CD4-positive, alpha-beta T cell (primary cell): ENCODE results near the gene PSMD8. TPM values are rescaled to one million over a fixed set of nuclear protein-coding genes. Genes with fewer than 3 reads are reported as not detected.
"Not testable (repeated sequence)": the region's sequence is repeated elsewhere in the genome, so short reads cannot be mapped to it uniquely, and the experiment has no call there.

ENCODE experiments used
- ATAC-seq: fragments of 200-7000 bp; cut with Tn5 transposase; one replicate; pipeline ENCODE4 v1.10.0; 2022; ENCODE audit warnings: mild to moderate bottlenecking; ENCODE audit not compliant: poor library complexity
- CTCF ChIA-PET: fragments of 350-600 bp; sonication (Branson Sonifier 250); formaldehyde crosslinking; loops from one replicate; lab custom pipeline; 2021; ENCODE audit warnings: antibody characterized with exemption, inconsistent platforms; lab: Charles Lee
- POLR2A ChIA-PET: fragments of 350-600 bp; sonication (Branson Sonifier 250); formaldehyde crosslinking; loops from one replicate; lab custom pipeline; 2021; ENCODE audit warnings: antibody characterized with exemption, inconsistent platforms; lab: Charles Lee
- DNase-seq, 14 experiments: peaks; one replicate each; pipeline ENCODE4 v3.0.0-alpha.2; 2013 to 2020; ENCODE audit warnings: mixed read lengths in 2 of 14
- H3K27ac ChIP-seq, 2 donors: one replicate each; pipeline versions ENCODE4 v1.5.1 to v1.7.0; 2013; ENCODE audit warnings: low read length in 2 of 2, low read depth in 1 of 2, mild to moderate bottlenecking in 1 of 2
- H3K27me3 ChIP-seq, 2 experiments: 1 replicate in 1 of 2; 2 replicates in 1 of 2; pipeline versions ENCODE4 v1.6.1 to v1.7.0; 2013; ENCODE audit warnings: low read length in 2 of 2, control low read depth in 1 of 2, mild to moderate bottlenecking in 1 of 2, moderate library complexity in 1 of 2; ENCODE audit not compliant: insufficient read depth in 2 of 2, control insufficient read depth in 1 of 2
- H3K36me3 ChIP-seq: one replicate; pipeline ENCODE4 v1.6.1; 2013; ENCODE audit warnings: low read length, control low read depth; ENCODE audit not compliant: insufficient read depth
- H3K4me1 ChIP-seq: one replicate; pipeline ENCODE4 v1.6.1; 2013; ENCODE audit warnings: low read length, control low read depth; ENCODE audit not compliant: insufficient read depth
- H3K4me3 ChIP-seq: one replicate; pipeline ENCODE4 v1.5.1; 2013; ENCODE audit warnings: mild to moderate bottlenecking, low read length, moderate library complexity
- H3K9me3 ChIP-seq, 2 experiments: 1 replicate in 1 of 2; 2 replicates in 1 of 2; pipeline versions ENCODE4 v1.6.1 to v1.7.0; 2013; ENCODE audit warnings: low read length in 2 of 2, mild to moderate bottlenecking in 2 of 2, control low read depth in 1 of 2, moderate library complexity in 1 of 2; ENCODE audit not compliant: control insufficient read depth in 1 of 2, insufficient read depth in 1 of 2
- H3K27ac Mint-ChIP-seq: one replicate; pipeline ENCODE4 v1.8.0; 2020; ENCODE audit warnings: mixed read lengths
- H3K27me3 Mint-ChIP-seq: one replicate; pipeline ENCODE4 v1.8.0; 2021; ENCODE audit warnings: mixed read lengths
- H3K36me3 Mint-ChIP-seq: one replicate; pipeline ENCODE4 v1.8.0; 2021; ENCODE audit warnings: low read depth, mixed read lengths
- H3K4me1 Mint-ChIP-seq: one replicate; pipeline ENCODE4 v1.8.0; 2021; ENCODE audit warnings: low read depth, mixed read lengths
- H3K4me3 Mint-ChIP-seq: one replicate; pipeline ENCODE4 v1.8.0; 2020; ENCODE audit warnings: mild to moderate bottlenecking, mixed read lengths
- H3K9me3 Mint-ChIP-seq: one replicate; pipeline ENCODE4 v1.8.0; 2020; ENCODE audit warnings: mixed read lengths
- intact Hi-C, 2 experiments: fragments of 100-400 bp; cut with DNase I in 1 of 2; cut with micrococcal nuclease in 1 of 2; formaldehyde crosslinking; loops; one replicate each; pipeline versions ENCODE4 v1.15.1 to v1.9.0; 2023 to 2025; cut with DNase I, micrococcal nuclease
- total RNA-seq, 174 experiments: library from RNA in 2 of 174; stranded (reverse) in 2 of 174; gene quantifications; one replicate each; pipeline ENCODE4 v1.2.3 and lab custom pipeline; 2021 to 2026
- TF ChIP-seq, protein P1 (sequence below): fragments of 200-600 bp; IDR thresholded peaks from one replicate; pipeline ENCODE4 v1.8.0; 2022; ENCODE audit warnings: antibody characterized with exemption, mild to moderate bottlenecking

The PSMD8 gene
- total RNA-seq, 2 experiments from 2014 or later = 61.2 to 64.4 TPM

GRCh38 chr19:38336638-38337359 lies 37.6 kb upstream of the PSMD8 start:
- Mint-ChIP-seq H3K27ac (peak overlapping the region; percentile 96), H3K4me1 (peaks cover 24% of the 10 kb centered on the region), H3K9me3 (no peaks in the 10 kb centered on the region), H3K27me3 (no peaks in the 10 kb centered on the region), H3K36me3 (peaks cover 17% of the 10 kb centered on the region), H3K4me3 (peak overlapping the region; percentile 93)
- ATAC-seq (peak; percentile 61), DNase-seq (peak; percentile 91 to 99 (median 94))
- Histone ChIP-seq H3K36me3 (peaks cover 2% of the 10 kb centered on the region), H3K4me3 (peak overlapping the region; percentile 95), H3K9me3 (no peaks in the 10 kb centered on the region), H3K27me3 (no peaks in the 10 kb centered on the region), H3K4me1 (peaks cover 27% of the 10 kb centered on the region), H3K27ac (peak overlapping the region; percentile 84 to 97)
- ChIA-PET CTCF (interaction anchor here (0.9 to 1.8 kb wide), 5 partner anchors 37 to 93 kb away, joined by 3 to 21 read pairs (median 6); partner anchors contain the start of genes FAM98C, GGN and PSMD8), POLR2A (interaction anchor here (0.6 to 3.4 kb wide), 6 partner anchors 16 to 555 kb away, joined by 3 to 66 read pairs (median 4); partner anchors contain the start of genes FAM98C, PSMD8 and SPINT2)
- intact Hi-C loops = loop anchor here (1.0 to 5.0 kb wide), 4 partner anchors 20 to 430 kb away; partner anchors contain the start of genes FAM98C (in 1 of the 2), GGN (in 1 of the 2), SIPA1L3 (in 1 of the 2) and SPRED3 (in 1 of the 2)
- TF ChIP-seq, protein P1, sequence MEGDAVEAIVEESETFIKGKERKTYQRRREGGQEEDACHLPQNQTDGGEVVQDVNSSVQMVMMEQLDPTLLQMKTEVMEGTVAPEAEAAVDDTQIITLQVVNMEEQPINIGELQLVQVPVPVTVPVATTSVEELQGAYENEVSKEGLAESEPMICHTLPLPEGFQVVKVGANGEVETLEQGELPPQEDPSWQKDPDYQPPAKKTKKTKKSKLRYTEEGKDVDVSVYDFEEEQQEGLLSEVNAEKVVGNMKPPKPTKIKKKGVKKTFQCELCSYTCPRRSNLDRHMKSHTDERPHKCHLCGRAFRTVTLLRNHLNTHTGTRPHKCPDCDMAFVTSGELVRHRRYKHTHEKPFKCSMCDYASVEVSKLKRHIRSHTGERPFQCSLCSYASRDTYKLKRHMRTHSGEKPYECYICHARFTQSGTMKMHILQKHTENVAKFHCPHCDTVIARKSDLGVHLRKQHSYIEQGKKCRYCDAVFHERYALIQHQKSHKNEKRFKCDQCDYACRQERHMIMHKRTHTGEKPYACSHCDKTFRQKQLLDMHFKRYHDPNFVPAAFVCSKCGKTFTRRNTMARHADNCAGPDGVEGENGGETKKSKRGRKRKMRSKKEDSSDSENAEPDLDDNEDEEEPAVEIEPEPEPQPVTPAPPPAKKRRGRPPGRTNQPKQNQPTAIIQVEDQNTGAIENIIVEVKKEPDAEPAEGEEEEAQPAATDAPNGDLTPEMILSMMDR = no peak

GRCh38 chr19:38337360-38337653 lies 37.1 kb upstream of the PSMD8 start:
- Histone ChIP-seq H3K27me3 (no peaks in the 10 kb centered on the region), H3K36me3 (peaks cover 2% of the 10 kb centered on the region), H3K27ac (peak overlapping the region; percentile 54 to 75), H3K4me1 (peaks cover 27% of the 10 kb centered on the region), H3K4me3 (peak overlapping the region; percentile 95), H3K9me3 (no peaks in the 10 kb centered on the region)
- DNase-seq (peak in 1 of 14 experiments; percentile 22), ATAC-seq (no peak)
- Mint-ChIP-seq H3K27me3 (no peaks in the 10 kb centered on the region), H3K36me3 (peaks cover 17% of the 10 kb centered on the region), H3K9me3 (no peaks in the 10 kb centered on the region), H3K4me1 (peaks cover 24% of the 10 kb centered on the region), H3K4me3 (peak overlapping the region; percentile 93), H3K27ac (peak overlapping the region; percentile 96)
- TF ChIP-seq, protein P1 = no peak
- intact Hi-C loops = loop anchor here (2.0 to 5.0 kb wide), 3 partner anchors 50 to 431 kb away; partner anchors contain the start of genes FAM98C (in 1 of the 2), GGN (in 1 of the 2), SIPA1L3 (in 1 of the 2) and SPRED3 (in 1 of the 2)
- ChIA-PET CTCF (interaction anchor here (0.9 to 1.1 kb wide), 2 partner anchors 37 to 65 kb away, joined by 3 to 6 read pairs; partner anchors contain the start of genes FAM98C and PSMD8), POLR2A (interaction anchor here (0.6 to 3.4 kb wide), 3 partner anchors 17 to 556 kb away, joined by 3 to 66 read pairs (median 3); partner anchors contain the start of gene PSMD8)

GRCh38 chr19:38339011-38339410 lies 35.4 kb upstream of the PSMD8 start:
- H3K27me3 Mint-ChIP-seq, H3K27ac Mint-ChIP-seq, CTCF ChIA-PET: not testable (repeated sequence)

More at GRCh38 chr19:38339011-38339410, 35.4 kb upstream of the PSMD8 start:
- H3K36me3 ChIP-seq, H3K27me3 ChIP-seq, H3K27ac ChIP-seq, ATAC-seq, DNase-seq, H3K4me3 ChIP-seq, POLR2A ChIA-PET, H3K9me3 Mint-ChIP-seq, H3K9me3 ChIP-seq: not testable (repeated sequence)
- H3K4me1 ChIP-seq = peaks cover 27% of the 10 kb centered on the region
- H3K4me1 Mint-ChIP-seq = peaks cover 24% of the 10 kb centered on the region
- intact Hi-C loops = loop anchor here in 1 of 2 experiments (5.0 kb wide), 1 partner anchor 48 kb away; the partner anchor contains the start of genes GGN and SPRED3
- peak overlapping the region; percentile 48 for H3K4me3 Mint-ChIP-seq
- peaks cover 21% of the 10 kb centered on the region for H3K36me3 Mint-ChIP-seq
